ENCODE data around the gene DUS1L.

Gene DUS1L

DNA sequence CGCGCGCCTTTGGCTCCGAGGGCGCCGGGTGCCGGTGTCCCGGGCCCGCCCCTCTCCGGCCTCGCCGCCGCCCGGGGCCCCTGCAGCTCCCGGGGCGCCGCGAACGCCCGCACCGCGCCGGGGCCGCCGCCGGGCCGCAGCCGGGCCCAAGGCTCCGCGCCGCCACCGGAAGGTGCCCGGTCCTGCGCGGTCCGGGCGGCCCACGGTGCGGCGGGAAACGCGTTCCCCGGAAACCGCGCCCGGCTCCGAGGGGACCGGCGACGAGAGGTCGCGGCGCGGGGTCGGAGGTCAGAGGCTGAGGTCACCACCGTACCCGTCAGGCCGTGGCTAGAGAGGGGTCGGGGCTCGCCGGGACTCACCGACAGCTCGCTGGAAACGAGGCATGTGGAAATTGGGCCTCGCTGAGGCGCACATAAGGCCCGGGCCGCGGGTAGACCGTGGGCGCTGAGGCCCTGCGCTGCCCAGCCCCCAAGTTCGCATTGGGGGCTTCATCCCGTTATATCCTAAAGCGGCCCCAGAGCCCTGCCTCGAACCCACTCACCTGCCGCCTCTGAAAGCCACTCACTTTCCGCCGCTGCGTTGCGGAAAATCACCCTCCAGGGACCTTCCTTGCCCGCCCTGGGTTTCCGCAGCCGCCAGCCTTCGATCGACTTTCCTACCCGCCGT lies at the start of gene DUS1L:
DUS1L (minus strand) TSS at position 167 of the 666 bp plus-strand sequence. CDS start 745 bp downstream, outside the sequence.
- DNase-seq: peak; percentile 54

DNA sequence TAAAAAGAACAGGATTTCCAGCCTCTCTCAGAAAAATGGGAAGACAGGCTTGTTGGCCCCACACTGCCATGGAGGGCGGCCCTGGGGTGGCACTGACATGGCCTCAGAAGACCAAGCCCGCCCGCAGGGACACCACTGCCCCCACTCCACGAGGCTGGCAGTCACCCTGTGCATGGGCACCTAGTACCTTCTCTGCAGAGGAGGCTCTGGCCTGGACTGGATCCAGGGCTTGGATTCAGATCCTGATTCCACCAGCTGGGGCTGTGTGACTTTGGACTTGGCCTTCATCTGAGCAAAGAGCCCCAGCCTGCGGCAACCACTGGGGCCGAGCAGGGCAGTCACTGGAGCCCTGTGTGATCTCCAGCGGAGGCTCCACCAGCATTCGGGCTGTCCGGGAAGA lies 49.3 kb upstream of the DUS1L start:
- no peak for DNase-seq

DNA sequence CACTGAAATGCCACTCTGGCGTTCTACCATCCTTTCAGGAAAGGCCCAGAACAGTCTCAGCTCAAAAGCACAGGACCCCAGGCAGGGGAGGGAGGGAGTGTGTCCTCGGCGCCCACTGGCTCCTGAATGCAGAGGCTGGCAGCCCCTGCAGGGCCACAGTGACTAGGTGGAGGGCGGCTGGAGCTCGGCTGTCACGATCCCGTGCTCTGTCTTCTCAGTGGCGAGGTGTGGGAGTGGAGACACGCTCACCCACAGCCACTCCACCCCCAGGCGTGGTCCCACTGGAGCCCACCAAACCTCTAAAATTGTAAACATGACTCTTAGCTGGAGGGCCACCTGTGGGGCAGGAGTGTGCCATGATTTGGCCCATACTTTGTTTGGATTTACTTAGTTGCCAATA lies 48.8 kb upstream of the DUS1L start:
- no peak for DNase-seq

- DNase-seq: no peak
Observed at GRCh38 chr17:82113941-82114340, 48.3 kb upstream of the DUS1L start.

GRCh38 chr17:82113422-82113821 lies 47.8 kb upstream of the DUS1L start:
- DNase-seq: no peak

DNA sequence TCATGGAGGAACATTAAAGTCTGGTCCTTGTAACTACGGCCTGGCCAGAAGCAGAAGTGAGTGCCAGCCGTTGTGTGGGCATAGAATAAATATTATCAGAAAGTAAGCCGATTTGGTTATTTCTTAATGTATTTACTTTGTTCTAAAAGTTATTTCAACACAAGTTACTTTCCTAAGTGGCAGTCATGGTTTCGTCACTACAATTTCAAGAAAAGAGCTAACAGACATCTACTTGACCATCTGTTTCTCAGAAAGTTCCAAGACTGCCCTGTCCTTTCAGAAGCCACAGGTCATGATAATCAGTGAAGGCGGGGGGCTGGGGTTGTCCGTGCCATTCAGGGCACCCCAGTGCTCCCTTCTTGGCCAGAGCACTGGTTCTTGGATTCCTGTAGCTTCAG lies 47.3 kb upstream of the DUS1L start:
- no peak for DNase-seq

DNA sequence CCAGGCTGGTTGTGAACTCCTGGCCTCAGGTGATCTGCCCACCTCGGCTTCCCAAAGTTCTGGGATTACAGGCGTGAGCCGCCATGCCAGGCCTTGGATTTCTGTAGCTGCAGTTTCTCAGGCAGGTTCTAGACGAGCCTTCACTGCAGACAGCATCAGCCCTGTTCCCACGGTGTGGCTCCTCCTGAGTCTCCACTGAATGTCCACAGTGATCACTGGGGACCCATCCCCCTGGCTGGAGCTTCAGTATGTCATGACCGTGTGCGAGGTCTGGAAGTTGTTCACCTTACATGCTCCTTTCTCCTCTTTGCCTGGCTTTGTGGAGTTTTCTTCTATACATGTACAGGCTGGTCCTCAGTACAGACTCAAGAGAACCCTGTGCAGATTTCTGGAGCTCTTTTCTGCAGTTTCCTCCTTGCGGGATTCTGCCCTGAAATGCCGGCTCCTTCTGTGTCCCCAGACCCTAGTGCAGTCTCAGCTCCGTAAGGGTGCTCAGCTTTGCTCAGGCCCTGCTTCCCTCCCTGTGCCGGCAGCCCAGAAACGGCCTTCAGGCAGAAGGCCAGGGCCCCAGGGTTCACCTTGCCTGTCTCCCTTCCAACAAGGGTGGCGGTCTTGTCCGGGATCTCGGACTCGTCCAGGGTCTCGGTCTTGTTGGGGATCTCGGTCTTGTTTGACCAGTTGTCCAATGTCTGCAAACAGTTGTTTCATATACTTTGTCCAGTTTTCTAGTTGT lies 46.7 kb upstream of the DUS1L start:
- DNase-seq: no peak

- no peak for DNase-seq
Observed at GRCh38 chr17:82110298-82110697, 44.7 kb upstream of the DUS1L start.

DNA sequence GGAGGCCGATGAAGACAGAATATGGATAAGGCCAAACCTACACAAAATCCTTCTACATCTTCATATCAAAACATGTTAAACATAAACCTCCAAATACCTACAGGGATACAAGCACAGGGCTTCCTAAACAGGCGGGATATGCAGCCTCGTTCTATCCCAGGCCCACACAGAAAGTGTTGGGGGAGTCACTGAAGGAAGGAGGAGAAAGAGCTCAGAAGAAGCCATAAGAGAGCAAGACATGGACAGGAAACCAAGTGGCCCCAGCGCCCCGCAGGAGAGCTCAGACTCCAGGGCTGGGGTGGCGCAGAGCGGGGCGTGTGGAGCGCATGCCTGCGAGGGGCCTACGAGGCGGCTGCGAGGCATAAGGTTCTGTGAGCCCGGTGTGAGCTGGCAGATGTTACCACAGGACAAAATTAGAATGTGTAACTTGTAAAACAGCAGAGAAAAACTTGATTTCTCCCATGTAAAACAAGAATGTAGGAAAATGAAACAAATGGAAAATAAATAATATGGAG lies 43.4 kb upstream of the DUS1L start:
- no peak for DNase-seq

- DNase-seq: no peak
Observed at GRCh38 chr17:82108496-82108945, 42.9 kb upstream of the DUS1L start.

GRCh38 chr17:82108038-82108437 lies 42.4 kb upstream of the DUS1L start:
- no peak for DNase-seq

DNA sequence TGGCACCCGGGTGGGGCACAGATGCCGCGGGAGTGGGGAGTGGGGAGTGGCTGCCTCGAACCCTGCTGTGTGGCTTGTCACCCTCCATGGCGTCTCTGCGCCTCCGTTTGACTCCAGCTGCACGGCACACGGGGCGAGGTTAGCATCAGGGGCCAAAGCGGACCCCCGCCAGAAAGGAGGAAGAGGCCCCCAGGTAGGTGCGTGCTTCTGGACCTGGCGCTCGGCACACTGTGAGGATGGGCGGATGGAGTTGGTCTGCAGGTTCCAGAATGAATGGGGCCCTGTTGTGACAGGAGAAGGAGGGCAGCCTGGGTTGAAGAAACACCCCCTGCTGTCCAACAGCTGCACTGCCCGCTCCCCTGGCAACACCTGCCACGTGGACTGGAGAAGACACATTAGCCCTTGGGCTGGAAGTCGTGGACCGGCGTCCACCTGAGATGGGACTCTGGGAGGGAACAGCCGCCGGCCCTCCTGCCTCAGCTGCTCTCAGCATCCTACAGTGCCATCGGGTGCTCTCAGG lies 41.8 kb upstream of the DUS1L start:
- DNase-seq: no peak

- no peak for DNase-seq
Observed at GRCh38 chr17:82106688-82107305, 41.2 kb upstream of the DUS1L start.

- DNase-seq: peak; percentile 12
Observed at GRCh38 chr17:82105882-82106687, 40.5 kb upstream of the DUS1L start.

DNA sequence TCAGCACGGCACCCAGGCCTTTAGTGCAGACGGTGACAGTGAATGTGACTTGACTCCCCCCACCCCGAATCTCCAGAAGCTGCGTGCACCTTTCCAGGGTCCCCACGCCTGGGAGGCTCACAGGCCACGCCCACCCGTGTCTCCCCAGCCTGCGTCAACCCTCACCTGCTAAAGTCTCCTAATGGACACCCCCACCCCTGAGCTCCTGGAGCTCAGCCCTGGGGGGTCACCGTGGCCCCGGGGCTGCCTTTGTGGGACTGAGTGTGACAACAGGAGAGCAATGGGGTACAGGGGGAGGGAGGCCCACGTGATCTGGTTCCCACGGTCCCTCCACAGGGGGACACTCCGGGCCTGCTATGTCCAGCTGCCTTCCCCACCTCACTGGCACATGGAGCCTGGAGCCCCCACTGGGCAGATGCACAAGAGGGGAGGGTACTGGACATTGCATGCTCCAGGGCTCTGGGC lies 39.8 kb upstream of the DUS1L start:
- no peak for DNase-seq

DNA sequence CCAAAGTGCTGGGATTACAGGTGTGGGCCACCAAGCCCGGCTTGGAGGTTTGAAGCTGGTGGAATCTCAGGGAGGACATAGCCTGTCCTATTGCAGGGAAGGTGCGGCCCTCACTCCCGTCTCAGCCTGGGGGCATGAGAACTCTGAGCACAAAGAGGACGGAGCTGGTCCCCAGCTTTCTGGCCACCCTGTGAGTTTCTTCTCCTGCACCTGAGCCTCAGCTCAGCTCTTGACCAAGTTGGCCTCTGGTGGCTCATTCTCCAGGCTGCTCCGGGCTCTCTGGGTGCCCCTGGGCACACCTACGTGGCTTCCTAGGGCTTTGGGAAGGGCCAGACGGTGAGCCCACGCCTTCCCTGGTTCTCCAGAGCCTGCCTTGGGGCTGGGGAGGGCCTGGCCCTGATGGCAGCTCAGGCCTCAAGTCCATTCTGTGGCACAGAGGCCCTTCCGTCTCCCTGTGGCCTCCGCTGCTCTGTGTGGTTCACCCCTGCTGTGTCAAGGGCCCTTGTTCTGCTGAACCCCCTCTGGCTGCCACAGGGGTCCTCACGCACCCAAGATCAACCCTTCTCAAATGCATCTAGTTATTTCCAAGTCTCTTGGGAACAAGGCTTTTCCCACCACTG lies 39.3 kb upstream of the DUS1L start:
- no peak for DNase-seq

DNA sequence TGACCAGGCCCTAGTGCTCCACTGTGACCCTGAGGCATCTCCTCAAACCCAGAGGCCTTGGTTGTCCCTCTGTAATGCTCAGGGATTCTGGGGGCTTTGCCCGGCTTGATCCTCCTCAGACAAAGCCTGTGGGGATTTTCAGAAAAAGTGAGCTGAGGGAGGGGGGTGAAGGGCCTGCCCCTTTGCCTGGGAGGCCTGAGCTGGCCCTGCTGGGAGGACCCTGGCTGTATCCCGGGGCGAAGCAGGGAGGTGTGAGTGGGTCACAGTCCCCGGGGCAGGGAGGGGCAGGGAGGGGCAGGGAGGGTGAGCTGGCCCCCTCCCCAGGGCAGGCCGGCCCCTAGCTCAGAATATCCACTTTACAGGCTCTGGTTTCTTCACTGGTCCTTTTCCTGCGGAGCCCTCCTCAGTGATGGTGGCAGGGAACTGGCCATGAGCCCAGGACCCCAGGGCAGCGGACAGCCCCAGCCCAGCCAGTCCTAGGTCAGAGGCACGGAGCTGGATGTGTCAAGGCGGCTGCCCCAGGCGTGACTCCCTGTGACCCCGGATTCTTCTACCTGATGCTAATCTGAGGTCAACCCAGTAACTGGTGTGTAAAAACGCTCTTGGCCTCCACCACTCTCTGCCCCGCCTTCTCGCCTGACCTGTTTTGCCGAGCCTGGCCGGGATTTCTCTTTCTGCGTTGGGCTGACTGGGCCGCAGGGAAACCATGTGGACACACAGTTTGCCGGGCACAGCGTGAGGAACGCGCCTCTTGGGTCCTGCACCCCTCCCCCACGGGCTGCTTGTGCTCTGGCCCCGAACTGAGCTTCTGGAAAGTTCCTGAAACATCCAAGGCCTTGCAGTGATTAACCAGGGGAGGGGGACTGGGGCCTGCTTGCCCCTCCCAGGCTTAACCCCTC lies 38.2 kb upstream of the DUS1L start:
- no peak for DNase-seq

- no peak for DNase-seq
Observed at GRCh38 chr17:82101767-82102679, 36.4 kb upstream of the DUS1L start.

DNA sequence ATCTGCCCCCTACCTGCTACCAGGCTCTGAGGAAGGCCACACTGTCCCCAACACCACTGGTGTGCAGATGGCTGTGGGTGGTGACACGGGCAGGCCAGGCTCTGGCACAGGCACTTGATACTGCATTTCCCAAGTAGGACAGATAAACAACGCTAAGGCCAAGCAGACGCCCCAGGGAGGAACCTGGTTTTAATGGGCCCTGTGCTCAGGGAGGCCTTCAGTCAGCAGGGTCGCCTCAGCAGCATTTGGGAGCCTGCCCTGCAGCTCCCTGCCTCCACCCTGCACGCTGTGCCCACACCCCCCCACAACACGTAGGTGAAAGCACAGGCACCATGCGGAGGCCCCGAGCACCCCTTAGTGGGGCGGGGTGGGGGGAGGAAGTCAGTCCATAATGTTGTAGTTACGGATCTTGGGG lies 35.7 kb upstream of the DUS1L start:
- DNase-seq: no peak
